Esophagus muscularis mucosa (tissue), 4 donors: ENCODE measurements around the gene C1orf21. TPM values are rescaled to one million over a fixed set of nuclear protein-coding genes. Genes with fewer than 3 reads are reported as not detected.
A peak's percentile ranks its signal among the peaks of the same experiment; 100 is the strongest.

Experiments used
- DNase-seq: peaks from one replicate; pipeline ENCODE4 v3.0.0-alpha.2; 2017; ENCODE audit errors: extremely low spot score
- H3K27ac ChIP-seq, 4 donors: fragments of 200-600 bp; sonication (generic); replicated peaks in 1 of 4; 1 replicate in 3 of 4; 2 replicates in 1 of 4; pipeline ENCODE4 v1.5.1; 2016 to 2019; ENCODE audit warnings: mild to moderate bottlenecking in 1 of 4
- H3K27me3 ChIP-seq, 4 donors: fragments of 200-600 bp; sonication (generic); one replicate each; pipeline versions ENCODE4 v1.5.1 to v1.6.0; 2016 to 2019
- H3K36me3 ChIP-seq, 4 donors: fragments of 200-600 bp; sonication (generic); one replicate each; pipeline ENCODE4 v1.5.1; 2016 to 2019
- H3K4me1 ChIP-seq, 4 donors: fragments of 200-600 bp; sonication (generic); one replicate each; pipeline ENCODE4 v1.5.1; 2016 to 2019
- H3K4me3 ChIP-seq, 4 donors: fragments of 200-600 bp; sonication (generic); 1 replicate in 2 of 4; 2 replicates in 2 of 4; pipeline ENCODE4 v1.5.1; 2016 to 2019; ENCODE audit warnings: mild to moderate bottlenecking in 4 of 4, moderate library complexity in 1 of 4
- H3K9me3 ChIP-seq, 4 donors: fragments of 200-600 bp; sonication (generic); 1 replicate in 3 of 4; 2 replicates in 1 of 4; pipeline ENCODE4 v1.5.1; 2016 to 2019
- CTCF ChIP-seq, 3 experiments: fragments of 200-600 bp in 2 of 3; fragments of 450-650 bp in 1 of 3; sonication (generic) in 2 of 3; IDR thresholded peaks; one replicate each; pipeline ENCODE4 v1.5.1; 2017 to 2019; ENCODE audit warnings: antibody characterized with exemption in 3 of 3, mild to moderate bottlenecking in 2 of 3, moderate library complexity in 1 of 3
- EP300 ChIP-seq: sonication (generic); formaldehyde crosslinking; IDR thresholded peaks from one replicate; pipeline ENCODE4 v1.6.1; 2017; ENCODE audit warnings: antibody characterized with exemption
- POLR2A ChIP-seq: fragments of 450-650 bp; IDR thresholded peaks from one replicate; pipeline ENCODE4 v1.6.1; 2017; ENCODE audit warnings: antibody characterized with exemption, moderate library complexity, mild to moderate bottlenecking, low read depth
- POLR2AphosphoS5 ChIP-seq, 2 donors: sonication (generic); formaldehyde crosslinking; IDR thresholded peaks; one replicate each; pipeline ENCODE4 v1.6.1; 2017; ENCODE audit warnings: antibody characterized with exemption in 2 of 2
- WGBS: methylation state at CpG from one replicate; pipeline ENCODE4 v1.1.5; 2018; 5-methylcytosine and 5-hydroxymethylcytosine counted together
- intact Hi-C: fragments of 100-400 bp; cut with DNase I; formaldehyde crosslinking; loops from one replicate; pipeline ENCODE4 v1.15.1; 2023
- total RNA-seq, 4 donors: library from RNA; depleted of rRNA; stranded (reverse); fragments of >200 nt; gene quantifications; one replicate each; pipeline versions ENCODE4 v1.1.0 to v1.2.1, GENCODE V29; 2016

Gene C1orf21
- total RNA-seq, 4 donors from 2014 or later: 39.5 to 91.7 (median 58.8) TPM

- H3K27ac ChIP-seq: peak overlapping the region in 2 of 4 donors; percentile 0 to 25
- DNase-seq: no peak
- no peak overlapping the region for H3K4me3 ChIP-seq
- WGBS: 89% methylated on average over 5 of the region's 5 CpGs
- intact Hi-C loops: no loop called here
- H3K4me1 ChIP-seq: peaks cover 56 to 74% (median 70%) of the 10 kb centered on the region in 4 donors
- H3K36me3 ChIP-seq: no peaks in the 10 kb centered on the region
- TF ChIP-seq CTCF (IDR thresholded peaks at IDR 0.05): no peak
- no peaks in the 10 kb centered on the region for H3K27me3 ChIP-seq
- H3K9me3 ChIP-seq: no peaks in the 10 kb centered on the region
Measured at GRCh38 chr1:184392779-184393522, 6.1 kb downstream of the C1orf21 start.

GRCh38 chr1:184393962-184394361 lies 7.1 kb downstream of the C1orf21 start:
- H3K27me3 ChIP-seq: no peaks in the 10 kb centered on the region
- peaks cover 57 to 74% (median 70%) of the 10 kb centered on the region in 4 donors for H3K4me1 ChIP-seq
- peak overlapping the region in 1 of 4 donors; percentile 25 for H3K27ac ChIP-seq
- H3K9me3 ChIP-seq: no peaks in the 10 kb centered on the region
- no peak overlapping the region for H3K4me3 ChIP-seq
- no peak for TF ChIP-seq CTCF (IDR thresholded peaks at IDR 0.05)
- TF ChIP-seq POLR2A: no peak
- TF ChIP-seq POLR2AphosphoS5 (IDR thresholded peaks at IDR 0.05): no peak
- TF ChIP-seq EP300: no peak
- intact Hi-C loops: no loop called here
- DNase-seq: no peak
- H3K36me3 ChIP-seq: no peaks in the 10 kb centered on the region

- Histone ChIP-seq H3K4me1 (peaks cover 50 to 70% (median 64%) of the 10 kb centered on the region in 4 donors), H3K27me3 (no peaks in the 10 kb centered on the region), H3K36me3 (no peaks in the 10 kb centered on the region), H3K27ac (no peak overlapping the region), H3K9me3 (no peaks in the 10 kb centered on the region), H3K4me3 (no peak overlapping the region)
- no peak for TF ChIP-seq EP300
- no peak for TF ChIP-seq POLR2A
- TF ChIP-seq CTCF (IDR thresholded peaks at IDR 0.05): no peak
- intact Hi-C loops: no loop called here
- WGBS: 88% methylated on average over 2 of the region's 2 CpGs
- DNase-seq: no peak
Measured at GRCh38 chr1:184395370-184395769, 8.5 kb downstream of the C1orf21 start.

GRCh38 chr1:184395937-184396480 lies 9.2 kb downstream of the C1orf21 start:
- WGBS: 69% methylated on average over 2 of the region's 2 CpGs
- intact Hi-C loops: no loop called here

More at GRCh38 chr1:184395937-184396480, 9.2 kb downstream of the C1orf21 start:
- H3K36me3 ChIP-seq: no peaks in the 10 kb centered on the region
- H3K4me3 ChIP-seq: no peak overlapping the region
- no peak for TF ChIP-seq EP300
- no peak for TF ChIP-seq CTCF (IDR thresholded peaks at IDR 0.05)
- TF ChIP-seq POLR2A: no peak
- TF ChIP-seq POLR2AphosphoS5 (IDR thresholded peaks at IDR 0.05): no peak
- H3K27me3 ChIP-seq: no peaks in the 10 kb centered on the region
- H3K27ac ChIP-seq: no peak overlapping the region
- DNase-seq: no peak
- no peaks in the 10 kb centered on the region for H3K9me3 ChIP-seq
- H3K4me1 ChIP-seq: peaks cover 45 to 63% (median 58%) of the 10 kb centered on the region in 4 donors
